NK-92 (cell line): ENCODE data around the gene CFAP97D2.

Experiments
- DNase-seq: peaks from one replicate; lab custom pipeline; 2025; ENCODE audit not compliant: unreplicated experiment; lab: John Stamatoyannopoulos, UW

The CFAP97D2 gene

GRCh38 chr13:114264886-114265611 is 86.0 kb downstream of the CFAP97D2 start:
- no peak for DNase-seq

- no peak for DNase-seq
Measured at GRCh38 chr13:114266241-114266640, 87.2 kb downstream of the CFAP97D2 start.

- no peak for DNase-seq
Measured at GRCh38 chr13:114268344-114269280, 89.6 kb downstream of the CFAP97D2 start.

- DNase-seq = no peak
Measured at GRCh38 chr13:114269281-114269770, 90.3 kb downstream of the CFAP97D2 start.
